PC-3 (cell line): ENCODE data around the gene UBALD2.

Experiments used
- EZH2 ChIP-seq: fragments of 300-600 bp; sonication (generic); IDR thresholded peaks from one replicate; pipeline ENCODE4 v1.6.1; 2017; ENCODE audit warnings: antibody characterized with exemption, mild to moderate bottlenecking, low read length; ENCODE audit not compliant: unreplicated experiment
- EZH2phosphoT487 ChIP-seq: fragments of 300-600 bp; sonication (generic); IDR thresholded peaks from 2 replicates; pipeline ENCODE4 v1.6.1; 2018; ENCODE audit warnings: mild to moderate bottlenecking, antibody characterized with exemption, low read length, borderline replicate concordance
- TF ChIP-seq, protein P1 (sequence below): fragments of 300-600 bp; sonication (generic); conservative IDR thresholded peaks from 2 replicates; pipeline ENCODE4 v1.5.1; 2017; ENCODE audit warnings: antibody characterized with exemption, low read depth, mild to moderate bottlenecking, low read length

DNA sequence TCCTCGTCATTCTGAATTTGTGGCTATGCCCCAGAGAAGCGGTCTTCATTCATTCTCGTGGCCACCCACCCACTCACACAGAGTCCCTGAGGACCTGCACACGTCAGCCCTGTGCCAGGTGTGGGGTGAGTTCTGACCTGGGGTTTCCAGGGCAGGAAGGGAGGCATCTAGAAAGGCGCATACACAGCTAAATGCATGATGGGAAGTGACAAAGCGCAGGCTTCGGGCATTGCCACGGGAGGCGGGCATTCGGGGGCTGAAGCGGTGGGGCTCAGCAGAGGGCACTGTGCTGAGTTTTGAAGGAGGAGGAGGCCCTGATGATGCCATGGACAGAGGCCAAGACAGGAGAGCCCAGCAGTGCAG lies 10.9 kb downstream of the UBALD2 start:
- TF ChIP-seq, protein P1, sequence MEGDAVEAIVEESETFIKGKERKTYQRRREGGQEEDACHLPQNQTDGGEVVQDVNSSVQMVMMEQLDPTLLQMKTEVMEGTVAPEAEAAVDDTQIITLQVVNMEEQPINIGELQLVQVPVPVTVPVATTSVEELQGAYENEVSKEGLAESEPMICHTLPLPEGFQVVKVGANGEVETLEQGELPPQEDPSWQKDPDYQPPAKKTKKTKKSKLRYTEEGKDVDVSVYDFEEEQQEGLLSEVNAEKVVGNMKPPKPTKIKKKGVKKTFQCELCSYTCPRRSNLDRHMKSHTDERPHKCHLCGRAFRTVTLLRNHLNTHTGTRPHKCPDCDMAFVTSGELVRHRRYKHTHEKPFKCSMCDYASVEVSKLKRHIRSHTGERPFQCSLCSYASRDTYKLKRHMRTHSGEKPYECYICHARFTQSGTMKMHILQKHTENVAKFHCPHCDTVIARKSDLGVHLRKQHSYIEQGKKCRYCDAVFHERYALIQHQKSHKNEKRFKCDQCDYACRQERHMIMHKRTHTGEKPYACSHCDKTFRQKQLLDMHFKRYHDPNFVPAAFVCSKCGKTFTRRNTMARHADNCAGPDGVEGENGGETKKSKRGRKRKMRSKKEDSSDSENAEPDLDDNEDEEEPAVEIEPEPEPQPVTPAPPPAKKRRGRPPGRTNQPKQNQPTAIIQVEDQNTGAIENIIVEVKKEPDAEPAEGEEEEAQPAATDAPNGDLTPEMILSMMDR, result peak; percentile 22; the same call in 1 of the 2 replicates
- TF ChIP-seq EZH2 (no peak), EZH2phosphoT487 (no peak)
